Measurements from ENCODE around the gene SYTL4.

The SYTL4 gene

DNA sequence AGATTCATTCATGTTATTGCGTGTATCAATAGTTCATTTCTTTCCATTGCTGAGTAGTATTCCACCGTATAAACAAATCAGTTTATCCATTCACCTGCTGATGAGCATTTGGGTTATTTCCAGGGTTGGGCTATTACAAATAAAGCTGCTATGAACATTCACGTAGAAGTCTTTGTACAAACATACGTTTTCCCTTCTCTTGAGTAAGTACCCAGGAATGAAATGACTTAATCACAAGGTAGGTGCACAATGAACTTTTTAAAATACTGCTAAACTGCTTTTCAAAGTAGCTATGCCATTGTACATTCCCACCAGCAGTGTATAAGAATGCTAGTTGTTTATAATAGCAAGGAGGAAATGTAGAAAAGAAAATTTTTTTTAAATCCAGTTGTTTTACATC, 35.9 kb downstream of the SYTL4 start:
- in situ Hi-C loops (cut with HindIII; ENCODE audit: low sequenced_read_pairs) = no loop called here

DNA sequence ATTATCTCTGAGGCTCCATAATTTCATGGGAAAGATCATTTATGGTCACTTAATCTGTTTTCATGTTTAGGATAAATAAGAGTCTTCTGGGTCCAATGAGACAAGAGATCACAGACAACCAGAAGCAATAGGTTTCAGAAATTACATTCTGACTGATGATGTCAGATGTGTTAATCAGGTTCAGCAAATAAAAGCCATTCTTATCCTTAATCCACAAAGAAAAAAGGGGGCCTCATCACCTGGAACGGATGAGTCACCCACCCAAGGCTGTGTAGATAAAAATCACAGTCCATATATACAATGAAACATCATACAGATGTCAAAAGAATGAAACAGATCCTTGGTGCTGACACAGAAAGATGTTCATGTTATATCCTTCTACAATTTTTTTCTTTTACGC, 36.6 kb downstream of the SYTL4 start:
- in situ Hi-C loops (cut with HindIII; ENCODE audit: low sequenced_read_pairs) = no loop called here

DNA sequence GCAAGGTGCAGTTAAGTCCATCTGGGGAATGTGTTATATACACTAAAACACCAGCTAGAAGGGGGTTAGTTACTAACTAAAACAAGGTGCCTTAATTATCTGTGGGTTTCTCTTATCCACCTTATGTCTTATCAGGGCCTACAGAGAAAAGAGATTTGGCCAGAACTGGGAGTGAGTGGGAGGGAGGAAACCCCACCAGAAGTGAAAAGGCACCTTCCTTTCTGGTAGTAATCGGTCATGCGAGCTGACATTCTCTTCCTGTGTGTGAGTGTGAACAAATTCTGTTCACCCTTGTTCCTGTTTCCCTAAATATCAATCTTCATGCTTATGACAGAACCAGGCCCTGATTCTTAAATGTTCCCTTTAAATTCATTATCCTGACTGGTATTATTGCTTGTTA, 44.4 kb downstream of the SYTL4 start:
- in situ Hi-C loops (cut with HindIII; ENCODE audit: low sequenced_read_pairs) = no loop called here

DNA sequence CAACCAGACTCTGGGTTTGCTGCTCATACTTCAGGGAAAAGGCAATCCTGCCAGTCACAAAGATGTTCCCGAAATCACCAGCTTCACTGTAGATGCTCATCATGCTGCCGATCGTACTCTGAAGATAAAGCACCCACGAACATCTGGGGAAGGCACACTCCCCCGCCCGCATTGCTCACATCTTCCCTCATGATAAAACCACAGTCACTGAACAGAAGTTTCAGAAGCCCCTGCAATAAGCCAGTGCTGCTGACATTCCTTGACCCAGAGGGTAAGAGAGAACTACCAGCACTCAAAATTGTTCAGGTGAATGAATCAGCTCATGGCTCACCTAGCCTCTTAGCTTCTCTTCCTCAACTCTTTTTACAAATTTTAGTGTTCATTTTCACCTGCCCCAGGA, 44.8 kb downstream of the SYTL4 start:
- in situ Hi-C loops (cut with HindIII; ENCODE audit: low sequenced_read_pairs) = no loop called here

DNA sequence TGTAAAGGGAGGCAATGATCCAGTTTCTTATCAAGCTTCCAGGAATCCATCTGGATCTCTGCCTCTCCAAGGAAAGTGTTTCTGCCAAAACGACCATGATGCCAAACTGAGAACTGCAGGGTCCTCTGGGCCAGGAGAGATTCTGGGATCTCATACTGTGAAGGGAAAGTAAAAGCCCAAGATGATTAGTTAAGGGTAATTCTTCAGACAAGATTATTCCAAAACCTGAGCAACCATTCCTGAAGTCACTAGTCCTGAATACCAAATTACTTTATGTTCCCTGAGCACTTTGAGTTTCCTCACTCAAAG, 46.0 kb downstream of the SYTL4 start:
- in situ Hi-C loops (cut with HindIII; ENCODE audit: low sequenced_read_pairs) = no loop called here

DNA sequence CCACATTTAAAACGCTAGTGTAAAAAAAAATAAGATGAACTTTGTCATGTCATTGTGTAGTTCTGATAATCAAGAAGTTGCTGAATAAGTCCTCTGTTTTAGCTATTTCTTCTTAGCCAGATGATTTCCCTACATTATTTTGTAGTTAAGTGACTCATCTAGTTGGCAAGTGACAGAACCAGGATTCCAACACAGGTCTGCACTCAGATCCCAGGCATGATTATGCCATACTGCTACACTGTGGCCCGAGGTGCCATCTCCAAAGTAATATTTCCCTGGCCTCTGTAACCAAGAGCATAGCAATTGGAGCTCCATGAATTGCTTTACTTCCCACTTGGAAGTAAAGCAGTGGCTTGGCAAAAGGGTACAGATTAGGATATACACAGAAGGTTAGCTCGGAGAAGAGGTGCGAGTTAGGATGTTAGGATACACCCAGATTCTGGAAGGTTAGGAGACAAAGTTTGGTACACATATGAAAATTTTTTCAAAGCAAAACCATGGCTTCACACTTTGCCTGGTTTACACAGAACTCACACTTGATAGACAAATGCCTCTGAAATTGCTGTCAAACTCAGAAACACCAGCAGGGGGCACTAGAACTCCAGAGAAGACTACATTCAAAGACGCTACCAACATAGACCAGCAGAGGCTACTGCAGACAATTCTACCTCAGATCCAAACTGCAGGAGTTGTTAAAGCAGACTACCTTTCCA, 46.5 kb downstream of the SYTL4 start:
- in situ Hi-C loops (cut with HindIII; ENCODE audit: low sequenced_read_pairs) = no loop called here

DNA sequence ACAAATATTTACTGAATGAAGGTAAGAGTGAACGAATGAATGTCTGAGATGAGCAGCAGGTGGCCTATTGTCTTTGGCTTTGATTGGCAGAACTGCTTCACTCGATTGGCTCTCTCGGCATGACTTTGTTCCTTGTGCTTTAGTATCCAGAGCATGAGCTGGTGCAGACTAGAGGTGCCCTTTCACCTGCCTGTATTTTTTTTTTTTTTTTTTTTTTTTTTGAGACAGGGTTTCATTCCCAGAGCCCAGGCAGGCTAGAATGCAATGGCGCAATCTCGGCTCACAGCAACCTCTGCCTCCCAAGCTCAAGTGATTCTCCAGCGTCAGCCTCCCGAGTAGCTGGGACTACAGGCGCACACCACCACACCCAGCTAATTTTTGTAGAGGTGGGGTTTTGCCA, 49.0 kb downstream of the SYTL4 start:
- in situ Hi-C loops (cut with HindIII; ENCODE audit: low sequenced_read_pairs) = no loop called here

DNA sequence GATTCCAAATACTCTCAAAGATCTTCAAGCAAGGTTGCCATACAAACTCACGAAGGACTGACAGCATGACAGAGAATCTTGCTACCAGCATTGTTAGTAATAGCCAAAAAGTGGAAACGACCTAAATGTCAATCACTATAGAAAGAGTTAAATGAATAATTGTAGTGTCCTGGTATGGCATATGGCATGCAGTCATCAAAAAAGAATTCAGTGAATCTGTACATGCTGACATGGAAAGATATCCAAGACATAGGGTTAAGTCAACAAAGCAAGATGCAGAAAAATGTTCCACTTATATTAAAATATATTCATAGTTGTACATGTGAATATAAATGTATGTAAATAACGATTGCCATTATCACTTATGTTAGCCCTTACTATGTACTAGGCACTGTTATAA, 50.3 kb downstream of the SYTL4 start:
- in situ Hi-C loops (cut with HindIII; ENCODE audit: low sequenced_read_pairs) = no loop called here

DNA sequence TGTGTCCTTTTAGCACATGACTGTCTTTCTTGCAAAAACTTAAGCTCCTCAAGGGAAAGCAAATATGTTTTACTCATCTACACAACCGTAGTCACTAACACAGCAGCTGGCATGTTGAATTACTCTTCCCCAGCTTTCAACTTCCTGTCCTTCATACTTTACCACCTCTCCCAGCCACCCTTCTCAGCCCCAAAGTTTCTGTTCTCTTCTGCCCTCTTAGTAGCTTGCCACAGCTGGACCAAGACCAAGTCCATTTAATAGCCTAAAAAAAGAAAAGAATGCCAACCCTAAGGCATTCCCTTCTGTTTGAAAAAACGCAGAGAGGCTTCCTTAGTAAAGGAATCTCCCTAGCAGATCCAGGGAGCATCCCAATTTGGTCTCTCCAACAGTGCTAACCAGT, 51.2 kb downstream of the SYTL4 start:
- in situ Hi-C loops (cut with HindIII; ENCODE audit: low sequenced_read_pairs) = no loop called here

DNA sequence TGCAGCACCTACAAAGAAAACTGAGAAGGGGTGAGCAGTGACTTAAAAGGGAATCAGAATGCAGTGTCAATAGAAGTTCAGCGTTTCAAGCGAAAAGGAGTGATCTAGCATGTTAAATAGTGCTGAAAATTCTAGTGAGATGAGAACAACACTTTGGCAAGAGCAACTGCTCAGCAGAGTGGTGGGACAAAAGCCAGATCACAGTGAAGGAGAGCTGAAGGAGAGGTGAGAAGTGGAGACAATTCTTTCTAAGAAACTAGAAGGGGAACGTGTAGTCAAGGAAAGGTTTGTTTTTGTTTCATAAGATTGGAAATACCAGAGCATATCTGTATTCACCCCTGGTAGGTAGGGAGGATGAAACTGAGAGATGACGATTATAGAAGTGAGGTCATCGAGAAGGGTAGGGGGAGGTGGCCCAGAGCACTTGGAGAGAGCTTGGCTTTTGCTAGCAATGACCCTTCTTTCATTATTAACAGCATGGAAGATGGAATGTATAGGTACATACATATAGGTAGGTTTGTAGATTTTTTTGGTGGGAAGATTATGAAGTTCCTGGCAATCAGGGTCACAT, 54.2 kb downstream of the SYTL4 start:
- in situ Hi-C loops (cut with HindIII; ENCODE audit: low sequenced_read_pairs) = no loop called here

DNA sequence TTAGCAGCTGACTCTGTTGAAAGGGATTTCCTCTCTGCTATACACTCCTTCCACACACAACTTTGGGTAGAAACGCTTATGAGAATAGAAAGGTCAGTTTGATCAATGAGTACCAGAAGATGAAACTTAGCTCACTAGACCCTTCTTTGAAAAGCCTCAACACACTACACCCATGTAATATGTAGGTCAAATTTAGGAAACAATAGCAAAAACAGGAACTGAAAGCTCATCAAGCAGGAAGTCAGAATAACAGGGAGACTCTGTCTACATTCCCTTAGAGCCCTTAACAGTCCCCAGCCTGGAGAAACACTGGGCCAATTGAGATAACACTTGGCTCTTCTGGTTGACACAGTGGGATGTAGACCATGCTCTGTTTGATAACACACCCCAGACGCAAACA, 57.2 kb downstream of the SYTL4 start:
- in situ Hi-C loops (cut with HindIII; ENCODE audit: low sequenced_read_pairs) = loop anchor here (5.0 kb wide), 1 partner anchor 33 kb away; no protein-coding TSS in a partner anchor

DNA sequence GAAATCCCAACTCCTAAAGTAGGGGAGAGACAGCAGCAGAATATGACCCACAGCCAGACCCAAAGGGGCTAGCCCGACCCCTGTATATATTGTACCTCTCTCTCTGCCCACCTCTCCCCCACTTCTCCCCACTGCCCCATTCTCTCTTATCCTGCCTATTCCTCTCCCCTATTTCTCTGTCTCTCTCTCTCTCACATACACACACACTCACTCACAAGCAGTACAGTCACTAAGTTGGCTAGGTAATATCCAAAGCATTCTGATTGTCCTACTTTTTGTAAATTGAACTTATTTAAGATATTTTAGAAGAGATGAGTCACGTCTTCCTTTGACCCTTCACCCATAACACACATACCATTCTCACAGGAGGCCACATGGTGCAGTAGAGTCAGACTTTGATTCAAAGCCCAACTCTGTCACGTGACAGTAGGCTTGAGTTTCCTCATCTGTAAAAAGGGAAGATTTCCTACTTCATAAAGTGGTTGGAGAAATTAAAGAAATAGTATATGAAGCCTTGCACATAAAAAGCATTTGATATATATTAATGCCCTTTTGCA, 58.4 kb downstream of the SYTL4 start:
- in situ Hi-C loops (cut with HindIII; ENCODE audit: low sequenced_read_pairs) = loop anchor here (5.0 kb wide), 1 partner anchor 34 kb away; no protein-coding TSS in a partner anchor

DNA sequence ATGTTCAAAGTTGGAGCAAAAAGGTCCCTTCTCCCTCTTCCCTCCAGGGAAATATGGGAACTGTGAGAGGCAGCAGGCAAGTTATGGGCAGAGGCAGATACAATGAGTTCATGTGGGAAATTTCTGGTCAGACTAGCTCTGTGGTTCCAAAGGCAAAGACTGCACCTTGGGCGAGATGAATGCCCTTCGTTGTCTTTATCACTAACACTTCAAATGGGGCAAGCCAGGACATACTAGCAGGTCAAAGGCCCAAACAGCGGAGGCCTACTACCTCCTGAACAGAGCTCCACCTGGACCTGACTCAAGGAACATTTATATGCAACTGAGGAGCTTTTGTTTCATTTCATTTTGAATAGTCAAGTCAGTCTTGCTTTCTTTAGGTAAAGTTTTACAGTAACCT, 59.0 kb downstream of the SYTL4 start:
- in situ Hi-C loops (cut with HindIII; ENCODE audit: low sequenced_read_pairs) = loop anchor here (5.0 kb wide), 1 partner anchor 34 kb away; no protein-coding TSS in a partner anchor

DNA sequence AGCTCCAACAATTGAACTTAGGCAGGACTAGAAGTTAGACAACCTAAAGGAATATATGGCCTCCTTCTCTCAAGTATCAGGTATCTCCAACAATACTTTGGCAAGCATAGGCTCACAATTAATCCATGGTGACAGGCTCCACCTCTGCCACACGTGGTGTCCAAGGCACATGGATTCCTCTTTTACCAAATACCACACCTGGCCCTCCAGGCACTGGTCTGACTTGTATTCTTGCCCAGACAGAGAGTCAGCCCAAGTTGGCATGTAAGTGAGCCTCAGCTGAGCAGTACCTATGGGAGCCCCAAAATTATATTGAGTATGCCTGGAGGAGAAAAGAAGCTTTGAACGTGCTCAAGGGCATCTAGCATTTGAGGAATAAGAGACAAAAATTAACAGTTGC, 68.3 kb downstream of the SYTL4 start:
- in situ Hi-C loops (cut with HindIII; ENCODE audit: low sequenced_read_pairs) = no loop called here

DNA sequence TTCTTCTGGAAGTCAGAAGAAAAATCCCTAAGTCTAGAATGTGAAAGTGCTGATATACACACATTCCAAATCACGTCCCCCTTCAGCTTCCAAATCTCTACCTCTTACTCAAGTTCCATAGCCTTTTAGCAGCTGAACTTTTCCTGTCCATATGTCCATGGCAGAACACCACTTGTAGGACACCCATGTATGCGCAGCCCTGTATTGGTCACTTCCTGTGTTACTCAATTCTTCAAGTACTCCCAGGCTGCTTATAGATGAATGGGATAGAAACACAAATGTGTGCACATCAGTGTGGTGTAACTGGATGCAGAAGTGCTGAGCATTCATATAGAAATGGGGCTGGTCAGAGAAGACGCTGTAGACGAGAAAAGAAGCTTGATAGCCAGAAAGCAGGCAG, 69.1 kb downstream of the SYTL4 start:
- in situ Hi-C loops (cut with HindIII; ENCODE audit: low sequenced_read_pairs) = no loop called here

DNA sequence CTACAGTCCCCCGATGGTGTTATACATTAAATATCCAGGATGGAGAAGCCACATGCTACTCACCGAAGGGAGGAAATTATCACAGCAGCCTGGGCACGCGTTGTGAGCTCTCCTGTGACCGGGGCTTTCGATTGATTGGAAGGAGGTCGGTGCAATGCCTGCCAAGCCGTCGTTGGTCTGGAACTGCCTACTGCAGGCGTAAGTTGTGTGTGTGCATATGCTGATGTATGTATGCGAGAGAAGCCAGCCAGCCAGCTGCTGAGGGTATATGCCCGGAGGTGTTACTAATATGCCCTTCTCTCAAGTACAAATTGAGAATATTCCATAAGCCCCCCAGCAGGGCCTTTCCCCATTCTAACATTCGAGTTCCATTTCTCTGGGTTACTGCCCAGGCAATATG, 69.8 kb downstream of the SYTL4 start:
- in situ Hi-C loops (cut with HindIII; ENCODE audit: low sequenced_read_pairs) = no loop called here

DNA sequence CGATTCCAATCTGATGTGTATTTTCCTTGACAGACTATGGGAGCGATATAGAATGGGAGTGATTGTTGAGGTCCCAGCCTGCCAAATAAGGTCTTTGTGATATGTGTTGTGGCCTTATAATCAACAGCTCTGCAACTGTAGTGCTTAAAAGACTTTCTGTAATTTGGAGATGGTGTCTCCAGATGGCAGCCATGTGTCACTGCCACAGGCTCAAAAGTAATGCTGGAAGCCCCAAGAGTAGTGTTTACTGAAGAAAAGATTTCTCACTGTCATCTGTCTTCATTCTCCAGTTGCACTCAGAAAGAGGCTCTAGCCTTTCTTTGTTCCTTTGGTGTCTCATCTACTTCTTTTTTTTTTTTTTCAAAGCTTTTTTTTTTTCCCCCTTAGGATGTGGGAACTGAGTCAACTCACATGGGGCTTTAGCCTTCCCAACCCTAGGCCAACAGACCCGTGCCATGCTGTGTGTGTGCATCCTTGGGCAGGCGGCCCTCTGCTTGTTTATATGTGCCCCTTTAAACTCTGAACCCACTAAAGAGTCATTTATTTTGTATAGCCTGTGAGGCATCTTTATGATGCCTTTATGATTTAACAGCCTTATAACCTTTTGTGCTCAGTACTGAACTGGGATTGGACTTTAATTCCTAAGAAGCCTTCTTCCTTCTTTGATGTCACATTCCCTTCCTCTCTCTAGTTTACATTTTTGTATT, 72.3 kb downstream of the SYTL4 start:
- in situ Hi-C loops (cut with HindIII; ENCODE audit: low sequenced_read_pairs) = no loop called here

DNA sequence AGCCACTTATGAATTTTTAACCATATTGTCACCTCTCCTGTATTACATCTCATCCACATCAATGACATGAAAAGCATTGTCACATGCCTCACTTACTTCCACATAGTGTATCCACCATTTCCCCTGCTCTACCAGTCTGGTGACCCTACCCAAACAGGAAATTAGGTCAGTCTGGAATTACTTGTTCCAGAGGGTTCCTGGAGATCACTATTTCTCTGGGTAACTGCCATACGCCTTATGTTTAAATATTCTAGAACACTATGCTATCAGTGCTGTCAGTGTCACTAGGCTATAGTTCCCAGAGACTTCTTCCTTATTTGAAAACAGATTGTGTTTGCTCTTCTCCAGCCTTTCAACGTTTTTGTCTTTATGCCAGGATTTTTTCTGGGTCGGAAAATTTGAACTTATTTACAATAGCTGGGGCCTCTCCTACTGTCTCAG, 73.0 kb downstream of the SYTL4 start:
- in situ Hi-C loops (cut with HindIII; ENCODE audit: low sequenced_read_pairs) = no loop called here

DNA sequence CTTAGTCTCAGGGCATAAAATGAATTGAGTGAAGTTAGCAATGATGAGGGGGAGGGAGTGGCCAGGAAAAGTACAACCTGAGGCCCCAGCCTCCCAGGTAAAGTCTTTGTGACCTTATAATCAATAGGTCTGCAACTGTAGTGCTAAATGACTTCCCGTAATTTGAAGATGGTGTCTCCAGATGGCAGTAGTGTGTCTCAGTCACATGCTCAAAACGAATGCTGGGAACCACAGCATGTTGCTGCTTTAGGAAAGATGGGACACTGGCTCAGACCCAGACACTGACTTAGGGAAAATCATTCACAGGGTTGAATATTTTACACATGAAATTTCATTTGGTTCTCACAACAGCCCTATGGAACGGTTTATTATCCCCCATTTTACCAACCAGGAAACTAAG, 77.7 kb downstream of the SYTL4 start:
- in situ Hi-C loops (cut with HindIII; ENCODE audit: low sequenced_read_pairs) = no loop called here

DNA sequence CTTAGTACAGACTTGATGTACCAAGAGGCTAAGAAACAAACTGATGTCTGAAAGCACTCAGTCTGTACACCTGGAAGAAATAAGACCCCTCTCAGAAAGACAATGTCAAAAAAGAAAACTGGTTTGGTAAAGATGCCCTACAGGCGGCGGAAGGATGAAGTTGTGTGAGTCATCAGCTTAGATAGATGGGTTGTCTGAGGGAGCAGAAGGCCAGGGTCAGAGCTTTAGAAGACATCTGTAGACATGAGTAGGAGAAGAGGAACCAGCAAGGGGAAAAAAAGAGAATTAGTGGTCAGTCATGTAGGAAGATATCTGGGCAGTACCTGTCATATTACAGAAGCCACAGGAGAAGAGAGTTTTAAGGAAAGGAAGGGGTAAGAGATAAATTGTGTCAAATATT, 79.7 kb downstream of the SYTL4 start:
- in situ Hi-C loops (cut with HindIII; ENCODE audit: low sequenced_read_pairs) = no loop called here

DNA sequence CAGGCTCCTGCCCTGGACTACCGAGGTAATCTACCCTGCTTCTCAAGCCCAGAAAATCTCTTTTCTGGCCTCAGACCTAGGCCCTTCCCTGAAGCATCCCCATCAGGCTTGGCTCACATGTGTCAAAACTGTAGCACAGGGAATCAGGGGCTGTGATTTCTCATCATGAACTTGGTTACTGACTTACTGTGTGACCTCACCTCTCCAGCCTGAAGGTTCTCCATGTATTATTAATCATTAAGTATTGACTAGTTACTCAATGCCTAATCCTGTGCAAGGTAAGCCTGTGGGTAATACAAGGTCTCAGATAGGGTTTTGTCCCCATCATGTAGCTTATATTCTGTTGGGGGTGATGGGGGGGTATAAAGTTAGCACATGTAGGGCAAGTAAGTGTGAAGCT, 81.1 kb downstream of the SYTL4 start:
- in situ Hi-C loops (cut with HindIII; ENCODE audit: low sequenced_read_pairs) = no loop called here
